Measurements from ENCODE around the gene NFYA. TPM values are rescaled to one million over a fixed set of nuclear protein-coding genes. Genes with fewer than 3 reads are reported as not detected.
A peak's percentile ranks its signal among the peaks of the same experiment; 100 is the strongest.

Gene NFYA
- polyA plus RNA-seq, 2 of the 4 experiments (the other 2 are of a cell fraction) = 11.2 to 17.0 TPM

DNA sequence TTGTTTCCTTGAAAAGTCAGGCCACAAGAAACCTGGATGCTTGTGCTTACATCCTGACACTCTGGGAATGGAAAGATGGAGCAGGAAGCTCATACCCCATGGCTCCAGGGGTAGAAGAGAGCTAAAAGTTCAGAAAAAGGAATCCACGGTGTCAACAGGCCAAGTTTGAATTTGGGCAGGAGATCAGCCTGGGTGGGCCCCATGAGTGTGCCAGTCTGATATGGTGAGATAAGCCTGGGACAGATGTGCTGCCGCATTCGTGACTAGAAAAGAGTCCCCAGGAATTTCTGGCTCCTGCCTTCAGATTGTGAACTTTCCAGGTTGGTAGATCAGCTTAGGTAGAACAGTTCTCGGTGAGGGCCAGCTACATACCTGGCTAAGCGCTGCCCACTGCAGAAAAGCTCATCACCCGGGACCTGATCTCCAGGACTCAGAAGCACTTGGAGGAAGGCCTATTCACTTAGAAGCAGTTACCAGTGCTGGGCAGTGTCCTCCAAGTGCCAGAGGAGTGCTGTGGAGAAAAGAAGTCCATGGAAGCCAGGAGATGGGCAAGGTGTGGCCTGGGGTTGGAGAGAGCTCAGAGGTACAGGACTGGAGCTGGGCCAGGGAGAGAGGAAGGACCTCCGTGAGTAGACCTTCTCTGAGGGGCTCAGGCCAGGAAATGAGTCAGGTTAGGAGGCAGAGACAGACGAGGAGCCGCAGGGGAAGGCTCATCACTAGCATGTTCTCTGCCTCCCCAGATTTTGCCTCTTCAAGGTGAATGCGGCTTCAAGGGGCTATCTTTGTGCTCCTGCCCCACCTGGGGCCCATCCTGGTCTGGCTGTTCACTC, 30.3 kb upstream of the NFYA start, which contains the start of gene TSPO2:
TSS of gene TSPO2 (plus strand) at position 242 of the 830 bp plus-strand sequence. CDS start at position 761, 519 bp downstream.
- peaks cover 33% of the 10 kb centered on the region for H3K4me1 ChIP-seq
- POLR2A ChIA-PET = no interaction called here
- DNase-seq (ENCODE audit: low read depth in 1 of 2, low spot score in 1 of 2) (no peak), FAIRE-seq (no peak), ATAC-seq (no peak)
- peak within 1 kb of the TSS; percentile 77 for H3K4me2 ChIP-seq
- TF ChIP-seq KDM1A (IDR thresholded peaks at IDR 0.05; ENCODE audit: low read depth) (no peak), CHD2 (IDR thresholded peaks at IDR 0.05; ENCODE audit: low read length, partially characterized antibody) (no peak), RCOR1 (IDR thresholded peaks at IDR 0.05; ENCODE audit: low read depth, low read length) (no peak), CEBPB (IDR thresholded peaks at IDR 0.05) (no peak), HDAC2 (IDR thresholded peaks at IDR 0.05) (no peak), MAFK (IDR thresholded peaks at IDR 0.05; ENCODE audit: partially characterized antibody) (no peak), EHF (CRISPR knock-in tag; IDR thresholded peaks at IDR 0.05) (no peak)
- TF ChIP-seq, protein P1, sequence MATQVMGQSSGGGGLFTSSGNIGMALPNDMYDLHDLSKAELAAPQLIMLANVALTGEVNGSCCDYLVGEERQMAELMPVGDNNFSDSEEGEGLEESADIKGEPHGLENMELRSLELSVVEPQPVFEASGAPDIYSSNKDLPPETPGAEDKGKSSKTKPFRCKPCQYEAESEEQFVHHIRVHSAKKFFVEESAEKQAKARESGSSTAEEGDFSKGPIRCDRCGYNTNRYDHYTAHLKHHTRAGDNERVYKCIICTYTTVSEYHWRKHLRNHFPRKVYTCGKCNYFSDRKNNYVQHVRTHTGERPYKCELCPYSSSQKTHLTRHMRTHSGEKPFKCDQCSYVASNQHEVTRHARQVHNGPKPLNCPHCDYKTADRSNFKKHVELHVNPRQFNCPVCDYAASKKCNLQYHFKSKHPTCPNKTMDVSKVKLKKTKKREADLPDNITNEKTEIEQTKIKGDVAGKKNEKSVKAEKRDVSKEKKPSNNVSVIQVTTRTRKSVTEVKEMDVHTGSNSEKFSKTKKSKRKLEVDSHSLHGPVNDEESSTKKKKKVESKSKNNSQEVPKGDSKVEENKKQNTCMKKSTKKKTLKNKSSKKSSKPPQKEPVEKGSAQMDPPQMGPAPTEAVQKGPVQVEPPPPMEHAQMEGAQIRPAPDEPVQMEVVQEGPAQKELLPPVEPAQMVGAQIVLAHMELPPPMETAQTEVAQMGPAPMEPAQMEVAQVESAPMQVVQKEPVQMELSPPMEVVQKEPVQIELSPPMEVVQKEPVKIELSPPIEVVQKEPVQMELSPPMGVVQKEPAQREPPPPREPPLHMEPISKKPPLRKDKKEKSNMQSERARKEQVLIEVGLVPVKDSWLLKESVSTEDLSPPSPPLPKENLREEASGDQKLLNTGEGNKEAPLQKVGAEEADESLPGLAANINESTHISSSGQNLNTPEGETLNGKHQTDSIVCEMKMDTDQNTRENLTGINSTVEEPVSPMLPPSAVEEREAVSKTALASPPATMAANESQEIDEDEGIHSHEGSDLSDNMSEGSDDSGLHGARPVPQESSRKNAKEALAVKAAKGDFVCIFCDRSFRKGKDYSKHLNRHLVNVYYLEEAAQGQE (IDR thresholded peaks at IDR 0.05) = no peak
- TF ChIP-seq, protein P2, sequence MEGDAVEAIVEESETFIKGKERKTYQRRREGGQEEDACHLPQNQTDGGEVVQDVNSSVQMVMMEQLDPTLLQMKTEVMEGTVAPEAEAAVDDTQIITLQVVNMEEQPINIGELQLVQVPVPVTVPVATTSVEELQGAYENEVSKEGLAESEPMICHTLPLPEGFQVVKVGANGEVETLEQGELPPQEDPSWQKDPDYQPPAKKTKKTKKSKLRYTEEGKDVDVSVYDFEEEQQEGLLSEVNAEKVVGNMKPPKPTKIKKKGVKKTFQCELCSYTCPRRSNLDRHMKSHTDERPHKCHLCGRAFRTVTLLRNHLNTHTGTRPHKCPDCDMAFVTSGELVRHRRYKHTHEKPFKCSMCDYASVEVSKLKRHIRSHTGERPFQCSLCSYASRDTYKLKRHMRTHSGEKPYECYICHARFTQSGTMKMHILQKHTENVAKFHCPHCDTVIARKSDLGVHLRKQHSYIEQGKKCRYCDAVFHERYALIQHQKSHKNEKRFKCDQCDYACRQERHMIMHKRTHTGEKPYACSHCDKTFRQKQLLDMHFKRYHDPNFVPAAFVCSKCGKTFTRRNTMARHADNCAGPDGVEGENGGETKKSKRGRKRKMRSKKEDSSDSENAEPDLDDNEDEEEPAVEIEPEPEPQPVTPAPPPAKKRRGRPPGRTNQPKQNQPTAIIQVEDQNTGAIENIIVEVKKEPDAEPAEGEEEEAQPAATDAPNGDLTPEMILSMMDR (IDR thresholded peaks at IDR 0.05) = no peak
- TF ChIP-seq, protein P3, sequence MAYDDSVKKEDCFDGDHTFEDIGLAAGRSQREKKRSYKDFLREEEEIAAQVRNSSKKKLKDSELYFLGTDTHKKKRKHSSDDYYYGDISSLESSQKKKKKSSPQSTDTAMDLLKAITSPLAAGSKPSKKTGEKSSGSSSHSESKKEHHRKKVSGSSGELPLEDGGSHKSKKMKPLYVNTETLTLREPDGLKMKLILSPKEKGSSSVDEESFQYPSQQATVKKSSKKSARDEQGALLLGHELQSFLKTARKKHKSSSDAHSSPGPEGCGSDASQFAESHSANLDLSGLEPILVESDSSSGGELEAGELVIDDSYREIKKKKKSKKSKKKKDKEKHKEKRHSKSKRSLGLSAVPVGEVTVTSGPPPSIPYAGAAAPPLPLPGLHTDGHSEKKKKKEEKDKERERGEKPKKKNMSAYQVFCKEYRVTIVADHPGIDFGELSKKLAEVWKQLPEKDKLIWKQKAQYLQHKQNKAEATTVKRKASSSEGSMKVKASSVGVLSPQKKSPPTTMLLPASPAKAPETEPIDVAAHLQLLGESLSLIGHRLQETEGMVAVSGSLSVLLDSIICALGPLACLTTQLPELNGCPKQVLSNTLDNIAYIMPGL (CRISPR knock-in tag; IDR thresholded peaks at IDR 0.05; ENCODE audit: borderline replicate concordance) = no peak
- TF ChIP-seq, protein P4, sequence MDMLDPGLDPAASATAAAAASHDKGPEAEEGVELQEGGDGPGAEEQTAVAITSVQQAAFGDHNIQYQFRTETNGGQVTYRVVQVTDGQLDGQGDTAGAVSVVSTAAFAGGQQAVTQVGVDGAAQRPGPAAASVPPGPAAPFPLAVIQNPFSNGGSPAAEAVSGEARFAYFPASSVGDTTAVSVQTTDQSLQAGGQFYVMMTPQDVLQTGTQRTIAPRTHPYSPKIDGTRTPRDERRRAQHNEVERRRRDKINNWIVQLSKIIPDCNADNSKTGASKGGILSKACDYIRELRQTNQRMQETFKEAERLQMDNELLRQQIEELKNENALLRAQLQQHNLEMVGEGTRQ (IDR thresholded peaks at IDR 0.05) = no peak
- TF ChIP-seq, protein P5, sequence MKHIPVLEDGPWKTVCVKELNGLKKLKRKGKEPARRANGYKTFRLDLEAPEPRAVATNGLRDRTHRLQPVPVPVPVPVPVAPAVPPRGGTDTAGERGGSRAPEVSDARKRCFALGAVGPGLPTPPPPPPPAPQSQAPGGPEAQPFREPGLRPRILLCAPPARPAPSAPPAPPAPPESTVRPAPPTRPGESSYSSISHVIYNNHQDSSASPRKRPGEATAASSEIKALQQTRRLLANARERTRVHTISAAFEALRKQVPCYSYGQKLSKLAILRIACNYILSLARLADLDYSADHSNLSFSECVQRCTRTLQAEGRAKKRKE (CRISPR knock-in tag; IDR thresholded peaks at IDR 0.05; ENCODE audit: low read depth) = no peak
- peak within 1 kb of the TSS; percentile 65 to 91; a peak in 4 of 6 replicates for H3K27ac ChIP-seq
- WGBS (ENCODE audit: missing lambda C conversion rate) = 90% methylated on average over 10 of the region's 10 CpGs
- H3K4me3 ChIP-seq = no peak within 1 kb of the TSS
- CTCF ChIA-PET = interaction anchor here (0.6 to 0.8 kb wide), 3 partner anchors 14 to 1894 kb away, joined by 3 to 4 read pairs (median 3); no protein-coding TSS in a partner anchor
- no peaks in the 10 kb centered on the region for H3K9me3 ChIP-seq

DNA sequence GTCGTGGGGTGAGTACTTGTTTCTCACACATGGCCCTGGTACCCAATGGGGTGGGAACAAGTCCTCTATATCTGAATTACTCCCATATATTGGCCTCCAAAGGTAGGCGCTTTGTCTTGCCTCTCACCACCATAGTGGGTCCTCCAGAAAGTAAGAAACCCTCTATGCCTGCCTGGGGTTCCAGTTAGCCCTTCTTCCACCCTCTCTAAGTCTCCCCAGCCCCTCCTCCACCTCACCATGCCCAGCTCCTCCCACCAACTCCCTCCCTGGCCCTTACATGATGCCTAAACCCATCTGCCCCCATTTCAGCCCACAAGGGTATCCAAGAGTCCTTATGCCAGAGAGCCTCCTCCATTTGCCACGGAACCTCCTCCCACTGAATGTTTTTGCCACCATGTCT, 29.6 kb upstream of the NFYA start:
- POLR2A ChIA-PET = no interaction called here
- no peak for FAIRE-seq

More for the DNA sequence above, 29.6 kb upstream of the NFYA start:
- 95% methylated on average over 3 of the region's 3 CpGs for whole genome bisulfite sequencing (ENCODE audit: missing lambda C conversion rate)
- Histone ChIP-seq H3K9me3 (no peaks in the 10 kb centered on the region), H3K27ac (no peak overlapping the region), H3K4me2 (no peak overlapping the region), H3K4me1 (peaks cover 28% of the 10 kb centered on the region), H3K4me3 (no peak overlapping the region)
- TF ChIP-seq NPAS2 (CRISPR knock-in tag; IDR thresholded peaks at IDR 0.05; ENCODE audit: borderline replicate concordance) (no peak), JUNB (IDR thresholded peaks at IDR 0.05) (no peak), PHF8 (IDR thresholded peaks at IDR 0.05; ENCODE audit: borderline replicate concordance, low read depth) (no peak), TP53 (CRISPR knock-in tag; IDR thresholded peaks at IDR 0.05) (no peak), CBX8 (IDR thresholded peaks at IDR 0.05) (no peak), FOXS1 (CRISPR knock-in tag; IDR thresholded peaks at IDR 0.05) (no peak), ZSCAN20 (CRISPR knock-in tag; IDR thresholded peaks at IDR 0.05) (no peak), KDM1A (IDR thresholded peaks at IDR 0.05; ENCODE audit: low read depth) (no peak), EHF (CRISPR knock-in tag; IDR thresholded peaks at IDR 0.05) (no peak)
- CTCF ChIA-PET = interaction anchor here (0.8 kb wide), 1 partner anchor 15 kb away, joined by 4 read pairs; no protein-coding TSS in a partner anchor
- ATAC-seq (no peak), DNase-seq (ENCODE audit: low read depth in 1 of 2, low spot score in 1 of 2) (no peak)

All from A549 (cell line).